Renal pelvis (tissue), 12 donors: Measurements from ENCODE around the gene PROKR1. TPM values are rescaled to one million over a fixed set of nuclear protein-coding genes. Genes with fewer than 3 reads are reported as not detected.
"Not testable (repeated sequence)": the region's sequence is repeated elsewhere in the genome, so short reads cannot be mapped to it uniquely, and the experiment has no call there.

Source experiments
- DNase-seq: peaks from one replicate; pipeline ENCODE4 v3.0.0-alpha.2; 2013
- long read RNA-seq, 16 experiments: transcript quantifications; one replicate each; lab custom pipeline, GENCODE V29; 2026
- polyA plus RNA-seq, 3 donors: library from polyadenylated mRNA; unstranded; fragments of 120-200 nt; gene quantifications; one replicate each; pipeline ENCODE4 v1.2.1, GENCODE V29; 2013; ENCODE audit not compliant: insufficient read length in 3 of 3

The PROKR1 gene
- polyA plus RNA-seq = under 1 TPM; 0.21 to 0.43 (median 0.40) TPM
- long read RNA-seq, donor 1 = 0 reads
- long read RNA-seq, donor 2 = 0 reads
- long read RNA-seq, donor 3 = 0 reads
- long read RNA-seq, donor 4 = 0 reads
- long read RNA-seq, donor 5 = 0 reads
- long read RNA-seq, donor 6 = 0 reads
- long read RNA-seq, donor 7 = 0 reads
- long read RNA-seq, donor 8 = 0 reads
- long read RNA-seq, donor 9 = 0 reads
- long read RNA-seq, donor 10 = 0 reads
- long read RNA-seq, donor 11 = 0 reads
- long read RNA-seq, donor 12 = 0 reads
- long read RNA-seq, donor 13 = 0 reads
- long read RNA-seq, donor 14 = 0 reads
- long read RNA-seq, donor 15 = 0 reads
- long read RNA-seq, donor 16 = 0 reads

DNA sequence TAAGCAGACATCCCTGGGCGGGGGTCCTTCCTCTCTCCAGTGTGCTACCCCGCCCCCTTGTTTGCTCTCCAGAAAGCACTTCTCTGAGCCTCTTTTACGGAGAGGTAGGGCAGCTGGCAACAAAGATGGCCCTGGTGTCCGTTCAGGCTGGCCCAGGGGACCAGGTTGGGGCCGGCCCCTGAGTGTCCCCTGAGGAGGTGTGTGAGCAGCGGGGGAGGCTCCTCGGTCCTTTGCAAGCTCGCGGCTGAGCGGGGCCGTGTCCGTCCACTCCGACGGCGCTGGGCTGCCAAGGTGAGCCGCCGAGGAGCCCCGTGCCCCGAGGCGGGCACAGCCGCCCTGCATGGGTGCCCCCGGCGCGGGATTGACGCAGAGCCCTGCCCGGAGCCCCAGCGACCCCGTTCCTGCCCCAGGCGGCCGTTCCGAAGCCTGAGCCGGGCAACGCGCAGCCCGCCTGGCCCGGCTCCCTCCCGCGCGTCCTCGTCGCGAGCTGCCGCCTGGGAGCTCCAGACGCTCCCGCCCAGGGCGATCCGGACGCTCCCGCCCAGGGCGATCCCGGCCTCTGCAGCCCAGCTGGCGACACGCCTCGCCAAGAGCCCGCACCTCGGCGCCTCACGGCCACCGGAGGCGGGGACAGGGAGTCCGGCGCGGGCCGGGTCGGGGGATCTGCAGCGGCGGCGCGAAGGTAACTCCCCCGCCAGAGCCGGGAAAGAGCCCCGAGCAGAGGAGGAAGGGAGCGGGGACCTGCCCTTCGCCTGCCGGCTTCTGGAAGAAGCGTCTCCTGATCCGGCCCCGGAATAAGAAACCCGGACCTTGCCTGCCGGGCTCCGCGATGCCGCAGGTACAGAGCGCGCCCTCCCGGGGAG lies at the start of gene PROKR1:
TSS of gene PROKR1 (plus strand) at position 569 of the 863 bp plus-strand sequence. CDS start 2,243 bp downstream, outside the sequence.
- DNase-seq = peak; percentile 46

DNA sequence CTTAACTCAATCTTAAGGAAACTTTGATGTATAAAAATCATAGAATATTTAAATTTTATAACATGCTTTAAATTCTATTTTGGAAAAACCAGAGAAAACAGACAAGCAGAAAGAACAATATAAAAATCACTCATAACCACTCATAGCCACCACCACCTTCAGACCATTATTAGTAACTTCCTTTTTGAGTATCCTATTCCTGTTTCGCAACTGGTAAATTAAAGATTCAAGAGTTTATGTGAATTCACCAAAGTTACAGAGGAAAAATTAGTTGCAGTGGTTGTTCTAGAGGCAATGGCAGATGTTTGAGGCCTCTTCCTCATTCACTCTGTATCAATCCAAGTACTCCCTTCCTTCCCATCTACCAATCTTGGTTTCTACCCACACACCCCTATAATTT lies 49.3 kb upstream of the PROKR1 start:
- DNase-seq = no peak

DNA sequence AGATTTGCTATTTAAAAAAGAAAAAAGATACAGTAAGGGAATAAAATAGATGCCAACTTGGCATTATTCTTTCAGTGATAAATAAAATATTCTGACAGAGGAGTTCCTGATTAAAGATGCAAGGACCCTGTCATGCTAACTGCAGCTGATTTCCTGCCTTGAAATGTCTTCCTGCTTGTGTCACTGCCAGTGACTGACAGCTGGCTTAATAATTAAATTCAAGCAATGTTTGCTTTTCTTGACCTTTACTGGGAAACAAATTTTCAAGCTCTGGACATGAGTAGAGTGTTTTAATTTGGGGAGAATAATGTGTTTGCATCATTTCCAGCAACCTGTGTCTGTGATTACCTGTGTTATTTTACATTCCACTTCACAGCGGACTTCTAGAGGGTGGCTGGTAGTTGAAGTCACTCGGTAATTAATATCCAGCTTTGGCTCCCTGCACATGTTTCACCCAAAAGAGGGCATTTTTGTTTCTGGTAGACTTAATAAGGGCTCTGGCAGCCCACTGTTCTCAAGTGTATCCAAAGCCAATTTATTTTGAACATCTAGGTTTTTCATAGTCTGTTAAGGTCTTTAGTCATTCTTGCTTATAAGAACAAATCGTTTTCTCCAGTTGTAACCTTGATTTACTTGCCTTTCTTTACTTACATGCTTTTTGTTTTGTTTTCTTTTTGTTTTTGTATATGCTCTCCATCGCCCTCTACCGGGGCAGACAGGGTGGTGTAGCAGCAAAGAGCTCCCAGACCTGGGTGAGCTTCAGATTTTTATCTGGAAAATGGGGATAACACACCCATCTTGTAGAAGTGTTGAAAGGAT lies 48.5 kb upstream of the PROKR1 start:
- DNase-seq = peak; percentile 22

DNA sequence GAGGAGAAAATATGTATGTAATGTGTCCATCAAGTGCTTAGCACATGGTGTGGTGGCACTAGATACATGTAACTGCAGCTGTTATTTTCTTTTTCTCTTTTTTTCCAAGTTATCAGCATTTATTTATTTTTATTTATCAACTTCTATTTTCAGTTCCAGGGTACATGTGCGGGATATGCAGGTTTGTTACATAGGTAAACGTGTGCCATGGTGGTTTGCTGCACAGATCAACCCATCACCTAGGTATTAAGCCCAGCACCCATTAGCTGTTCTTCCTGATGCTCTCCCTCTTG lies 47.9 kb upstream of the PROKR1 start:
- not testable (repeated sequence) for DNase-seq

DNA sequence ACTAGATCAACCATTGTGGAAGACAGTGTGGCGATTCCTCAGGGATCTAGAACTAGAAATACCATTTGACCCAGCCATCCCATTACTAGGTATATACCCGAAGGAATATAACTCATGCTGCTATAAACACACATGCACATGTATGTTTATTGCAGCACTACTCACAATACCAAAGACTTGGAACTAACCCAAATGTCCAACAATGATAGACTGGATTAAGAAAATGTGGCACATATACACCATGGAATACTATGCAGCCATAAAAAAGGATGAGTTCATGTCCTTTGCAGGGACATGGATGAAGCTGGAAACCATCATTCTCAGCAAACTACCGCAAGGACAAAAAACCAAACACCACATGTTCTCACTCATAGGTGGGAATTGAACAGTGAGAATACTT lies 42.9 kb upstream of the PROKR1 start:
- not testable (repeated sequence) for DNase-seq

DNA sequence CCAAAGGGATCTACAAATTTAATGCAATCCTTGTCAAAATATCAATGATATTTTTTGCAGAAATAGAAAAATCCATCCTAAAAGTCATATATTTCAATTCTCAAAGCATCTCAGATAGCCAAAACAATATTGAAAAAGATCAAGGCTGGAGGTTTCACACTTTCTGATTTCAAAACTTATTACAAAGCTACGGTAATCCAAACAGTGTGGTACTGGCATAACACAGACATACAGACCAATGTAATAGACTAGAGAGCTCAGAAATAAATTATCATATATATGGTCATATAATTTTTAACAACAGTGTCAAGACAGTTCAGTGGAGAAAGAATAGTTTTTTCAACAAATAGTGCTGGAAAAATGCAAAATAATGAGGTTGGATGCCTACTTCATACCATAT lies 40.3 kb upstream of the PROKR1 start:
- DNase-seq = no peak

DNA sequence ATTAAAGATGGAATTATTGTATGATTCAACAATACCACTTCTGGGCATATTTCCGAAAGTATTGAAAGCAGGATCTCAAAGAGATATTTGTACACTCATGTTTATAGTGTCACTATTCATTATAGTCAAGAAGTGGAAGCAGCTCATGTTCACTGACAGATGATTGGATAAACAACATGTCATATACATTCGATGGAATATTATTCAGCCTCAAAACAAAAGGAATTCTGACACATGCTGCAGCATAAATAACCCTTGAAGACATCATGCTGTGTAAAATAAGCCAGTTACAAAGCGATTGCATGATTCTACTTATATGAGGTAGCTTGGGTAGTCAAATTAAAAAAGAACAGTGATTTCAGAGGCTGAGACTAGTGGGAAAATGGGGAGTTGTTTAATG lies 39.3 kb upstream of the PROKR1 start:
- no peak for DNase-seq

DNA sequence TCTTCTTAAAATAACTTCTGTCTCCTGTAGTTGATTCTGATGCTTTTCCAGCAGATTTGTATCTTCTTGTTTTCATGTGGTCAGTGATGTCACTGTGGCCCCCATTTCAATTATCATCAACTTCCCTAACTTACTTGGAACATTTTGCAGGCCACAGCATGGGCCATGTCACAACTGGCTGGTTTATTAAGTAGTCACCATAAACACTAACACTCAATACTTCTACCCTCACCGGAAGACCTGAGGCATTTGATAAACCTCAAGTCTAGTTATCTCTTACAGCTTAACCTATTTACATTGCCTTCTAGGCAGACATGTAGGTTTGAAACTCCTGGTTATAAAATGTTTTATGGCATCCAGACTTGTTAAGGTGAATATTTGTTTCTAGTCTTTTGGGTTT lies 37.4 kb upstream of the PROKR1 start:
- no peak for DNase-seq

DNA sequence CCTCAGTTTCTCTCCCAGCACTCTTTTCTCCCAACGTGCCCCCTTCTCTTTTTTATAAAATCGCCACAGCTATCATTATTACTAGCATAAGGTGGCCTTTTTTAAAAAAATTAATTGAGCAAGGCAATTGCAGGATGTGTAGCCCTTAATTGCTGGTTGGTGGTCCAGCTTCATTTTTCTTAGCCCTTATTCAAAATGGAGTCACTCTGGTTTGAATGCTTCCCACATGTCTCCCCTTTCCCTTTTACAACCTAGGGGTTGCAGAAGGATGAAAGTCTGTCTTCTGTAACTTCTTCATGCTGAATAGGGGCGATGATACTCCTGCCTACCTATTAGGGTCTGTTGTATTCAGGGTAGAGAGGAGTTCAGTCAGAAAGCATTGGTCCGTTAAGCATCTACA lies 36.6 kb upstream of the PROKR1 start:
- DNase-seq = no peak

DNA sequence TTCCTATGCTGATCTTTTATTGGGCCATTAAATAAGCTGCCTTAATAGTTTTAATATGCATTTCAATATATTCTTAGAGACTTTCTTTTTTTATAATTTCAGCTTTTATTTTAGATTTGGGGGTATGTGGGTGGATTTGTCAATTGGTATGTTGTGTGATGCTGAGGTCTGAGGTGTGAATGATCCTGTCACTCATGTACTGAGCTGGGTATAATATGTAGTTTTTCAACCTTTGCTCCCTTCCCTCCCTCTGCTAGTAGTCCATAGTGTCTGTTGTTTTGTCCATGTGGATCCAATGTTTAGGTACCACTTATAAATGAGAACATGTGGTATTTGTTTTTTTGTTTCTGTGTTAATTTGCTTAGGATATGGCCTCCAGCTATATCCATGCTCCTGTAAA lies 35.5 kb upstream of the PROKR1 start:
- DNase-seq = no peak

DNA sequence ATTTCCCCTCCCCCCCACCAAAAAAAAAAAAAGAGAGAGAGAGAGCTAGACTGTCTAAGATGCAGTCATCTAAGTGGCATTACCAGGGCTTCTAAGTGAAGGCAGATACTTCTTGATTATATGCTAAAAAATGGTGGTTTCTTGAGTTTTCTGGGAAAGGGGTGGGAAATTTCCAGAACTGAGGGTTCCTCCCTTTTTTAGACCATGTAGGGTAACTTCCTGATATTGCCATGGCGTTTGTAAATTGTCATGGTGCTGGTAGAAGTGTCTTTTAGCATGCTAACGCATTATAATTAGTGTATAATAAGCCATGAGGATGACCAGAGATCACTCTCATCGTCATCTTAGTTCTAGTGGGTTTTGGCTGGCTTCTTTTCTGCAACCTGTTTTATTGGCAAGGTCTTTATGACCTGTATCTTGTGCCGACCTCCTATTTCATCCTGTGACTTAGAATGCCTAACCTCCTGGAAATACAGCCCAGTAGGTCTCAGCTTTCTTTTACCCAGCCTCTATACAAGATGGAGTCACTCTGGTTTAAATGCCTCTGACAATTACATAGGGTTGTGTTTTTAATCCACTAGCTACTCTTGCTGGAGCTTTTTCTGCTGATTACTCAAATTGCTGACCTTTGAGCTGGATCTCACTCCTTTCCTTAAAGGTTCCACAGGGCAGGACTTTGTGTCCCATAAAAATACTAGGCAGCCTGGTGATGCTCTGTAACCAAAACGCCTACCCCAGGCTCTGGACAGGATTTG lies 30.4 kb upstream of the PROKR1 start:
- DNase-seq = no peak

DNA sequence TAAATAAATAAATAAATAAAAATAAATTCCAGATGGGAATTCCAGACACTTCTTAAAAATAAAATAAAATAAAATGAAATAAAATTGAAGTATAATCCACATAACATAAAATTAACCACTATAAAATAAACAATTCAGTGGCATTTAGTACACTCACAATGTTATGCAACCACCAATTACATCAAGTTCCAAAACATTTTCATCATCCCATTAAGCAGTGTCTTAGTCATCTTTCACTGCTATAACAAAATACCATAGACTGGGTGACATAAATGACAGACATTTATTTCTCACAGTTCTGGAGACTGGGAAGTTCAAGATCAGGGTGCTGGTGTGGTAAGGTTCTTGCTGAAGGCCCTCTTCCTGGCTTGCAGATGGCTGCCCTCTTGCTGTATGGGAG lies 22.6 kb upstream of the PROKR1 start:
- no peak for DNase-seq

DNA sequence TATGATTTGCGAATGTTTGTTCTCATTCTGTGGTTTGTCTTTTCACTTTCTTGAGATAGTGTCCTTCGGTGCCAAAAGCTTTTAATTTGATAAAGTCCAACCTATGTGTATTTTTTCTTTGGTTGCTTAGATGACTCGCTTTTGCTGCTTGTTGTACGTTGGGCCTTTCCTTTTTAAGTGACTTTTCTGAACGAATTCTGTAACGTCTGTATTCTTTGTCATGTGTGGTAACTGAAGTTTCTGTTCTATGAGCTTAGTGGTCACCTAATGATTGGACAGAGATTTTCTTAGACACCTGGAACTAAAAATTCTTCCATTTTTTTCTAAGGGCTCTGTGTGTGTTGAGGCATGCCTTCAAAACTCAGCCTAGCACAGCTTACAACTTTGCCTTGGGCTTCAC lies 19.6 kb upstream of the PROKR1 start:
- no peak for DNase-seq

DNA sequence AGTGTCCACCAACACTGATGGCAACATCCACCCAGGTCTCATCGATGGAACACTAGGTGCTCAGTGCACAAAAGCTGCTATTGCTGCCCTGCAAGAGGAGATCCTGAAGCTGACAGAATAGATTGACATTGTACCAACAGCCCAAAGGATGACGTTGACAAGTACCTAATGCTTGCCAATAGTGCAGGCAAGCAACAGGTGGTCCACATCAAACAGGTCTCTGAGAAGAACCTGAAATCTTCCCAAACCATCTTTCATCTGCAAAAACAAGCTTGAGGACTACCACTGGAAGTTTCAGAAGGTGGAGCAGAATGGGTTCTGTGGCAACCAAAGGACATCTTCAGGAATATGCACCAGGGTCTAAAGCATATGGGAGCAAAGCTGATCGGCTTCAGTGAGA lies 15.8 kb upstream of the PROKR1 start:
- no peak for DNase-seq

DNA sequence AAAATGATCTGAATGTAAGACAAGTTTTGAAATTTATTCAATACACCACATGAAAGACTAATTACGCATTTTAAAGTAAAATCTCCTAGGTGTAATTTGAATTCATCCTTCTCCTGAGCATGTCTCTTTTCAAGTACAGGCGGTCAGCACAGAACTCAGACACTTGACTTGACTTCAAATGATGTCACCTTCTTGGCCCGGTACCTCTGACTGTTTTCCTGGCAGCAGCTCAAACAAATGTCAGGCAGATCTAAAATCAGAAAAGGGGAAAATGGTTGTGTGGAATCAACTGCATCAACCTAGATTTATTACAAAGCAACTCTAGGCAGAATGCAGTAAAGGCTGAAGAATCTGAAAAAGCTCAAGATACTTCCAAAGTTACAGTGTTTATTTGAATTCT lies 11.4 kb upstream of the PROKR1 start:
- DNase-seq = no peak

DNA sequence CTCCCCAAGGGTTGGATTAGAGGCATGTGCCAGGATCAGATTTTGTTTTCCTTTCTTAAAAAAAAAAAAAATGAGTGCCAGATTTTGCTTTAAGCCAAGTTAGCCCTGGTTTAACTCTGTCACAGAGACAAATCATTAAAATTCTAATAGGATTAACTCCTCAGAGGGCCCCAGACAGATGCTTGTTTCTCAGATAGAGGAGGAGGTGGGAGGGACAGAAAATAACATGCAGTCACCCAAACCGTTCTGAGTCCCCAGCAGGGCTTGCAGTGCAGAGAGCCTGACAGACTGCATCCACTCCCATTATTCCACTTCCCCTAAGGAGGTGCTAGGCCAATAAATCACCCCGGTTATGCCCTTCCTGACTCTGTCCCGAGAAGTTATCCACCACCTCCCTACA lies 6.3 kb upstream of the PROKR1 start:
- DNase-seq = no peak

DNA sequence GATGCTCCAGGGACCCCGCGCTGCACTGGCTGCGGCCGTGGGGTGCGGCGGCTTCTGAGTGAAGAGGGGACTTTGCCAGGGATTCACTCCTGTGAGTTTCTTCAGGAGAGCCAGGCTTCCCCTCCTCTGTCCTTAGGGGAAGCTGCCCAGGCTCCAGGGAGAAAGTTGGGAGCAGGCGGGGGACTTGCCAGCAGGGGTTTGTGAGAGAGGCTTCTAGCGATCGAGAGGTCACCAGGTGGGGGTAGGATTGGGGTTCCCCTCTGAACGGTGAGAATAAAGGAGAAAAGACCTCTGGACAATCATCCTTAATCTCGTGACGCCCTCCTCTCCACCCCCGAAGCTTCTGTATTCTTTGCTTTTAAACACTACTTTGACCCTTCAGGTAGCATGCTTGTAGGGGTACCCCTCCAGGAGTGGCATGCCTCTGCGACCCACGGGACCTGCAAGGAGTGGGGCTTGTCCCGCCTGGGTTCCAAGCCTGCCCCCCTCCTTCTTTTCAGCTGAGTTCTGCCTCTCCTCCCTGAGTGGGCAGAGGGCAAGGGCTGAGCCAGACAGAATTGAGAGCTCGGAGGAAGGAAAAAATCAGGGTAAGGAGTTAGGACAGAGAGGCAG lies 601 bp downstream of the PROKR1 start:
- no peak for DNase-seq

DNA sequence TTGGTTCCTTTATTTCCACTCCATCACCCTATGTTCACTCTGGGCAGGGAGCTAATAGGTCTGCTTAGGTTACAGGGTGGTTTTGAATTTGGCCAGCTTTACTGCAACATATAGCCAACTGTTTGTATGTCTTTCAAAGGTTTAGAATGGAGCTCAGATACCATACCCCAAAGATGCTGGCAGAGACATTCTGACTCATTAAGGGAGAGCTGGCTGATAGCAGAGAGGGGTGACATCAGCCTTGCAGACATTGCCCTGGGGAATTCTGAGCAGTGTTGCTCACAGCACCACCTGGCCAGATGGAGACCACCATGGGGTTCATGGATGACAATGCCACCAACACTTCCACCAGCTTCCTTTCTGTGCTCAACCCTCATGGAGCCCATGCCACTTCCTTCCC lies 2.1 kb downstream of the PROKR1 start:
- DNase-seq = no peak

DNA sequence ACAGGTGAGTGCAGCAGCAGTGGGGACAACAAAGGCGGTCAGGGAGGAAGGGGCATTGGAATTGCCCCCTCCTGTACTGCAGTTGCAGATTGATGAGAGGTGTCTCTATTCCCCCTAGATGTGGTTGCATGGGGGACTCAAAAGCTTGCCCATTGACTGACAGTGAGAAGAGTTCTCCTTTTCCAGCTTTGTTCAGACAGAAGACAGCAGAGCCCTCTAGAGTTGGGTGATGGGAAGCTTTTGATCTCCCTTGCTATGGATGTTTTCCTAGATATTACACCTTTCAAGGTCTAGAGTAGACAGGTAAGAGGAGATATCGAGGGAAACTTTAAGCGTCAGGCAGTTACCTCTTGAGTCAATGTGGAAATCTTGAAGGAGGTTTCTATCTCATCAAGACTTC lies 2.9 kb downstream of the PROKR1 start:
- no peak for DNase-seq

DNA sequence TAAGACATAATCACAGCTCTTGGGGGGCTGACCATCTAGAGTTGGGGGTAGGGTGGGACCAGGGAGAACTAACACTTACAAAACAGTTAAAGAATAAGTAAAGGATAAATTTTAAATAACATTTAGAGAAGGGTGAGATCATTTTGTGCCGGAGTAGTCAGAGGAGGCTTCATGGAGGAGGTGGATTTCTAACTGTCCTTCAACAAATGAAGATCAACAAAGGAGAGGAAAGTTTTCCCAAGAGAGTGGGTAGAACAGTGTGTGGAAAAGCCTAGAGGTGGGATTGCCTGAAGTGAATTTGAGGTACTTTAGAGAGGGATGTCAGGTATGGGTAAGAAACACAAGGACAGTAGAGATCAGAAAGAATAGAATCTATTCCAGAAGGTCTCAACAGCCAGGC lies 7.3 kb downstream of the PROKR1 start:
- DNase-seq = no peak

DNA sequence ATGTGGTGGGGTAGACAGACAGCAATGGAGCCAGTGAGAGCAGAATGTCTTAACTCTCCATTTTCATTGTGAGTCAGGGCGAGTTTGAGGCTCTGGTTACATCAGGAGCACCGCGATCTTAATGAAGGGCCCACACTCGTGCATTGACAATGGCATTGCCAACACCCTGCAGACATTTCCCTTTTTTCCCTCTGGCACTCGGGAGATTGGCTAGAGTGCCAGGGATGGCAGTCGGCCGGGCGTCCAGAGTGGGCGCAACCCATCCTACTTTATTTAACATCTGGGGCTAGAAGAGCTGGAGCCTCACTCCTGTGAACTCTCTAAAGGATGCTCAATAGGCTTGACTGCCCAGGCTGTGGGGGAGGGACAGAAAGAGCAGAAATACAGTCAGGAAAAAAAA lies 9.7 kb downstream of the PROKR1 start:
- DNase-seq = no peak
